NK-92 (cell line): ENCODE measurements around the gene SLC39A3.

ENCODE experiments used
- DNase-seq: peaks from one replicate; lab custom pipeline; 2025; ENCODE audit not compliant: unreplicated experiment; lab: John Stamatoyannopoulos, UW

Gene SLC39A3

DNA sequence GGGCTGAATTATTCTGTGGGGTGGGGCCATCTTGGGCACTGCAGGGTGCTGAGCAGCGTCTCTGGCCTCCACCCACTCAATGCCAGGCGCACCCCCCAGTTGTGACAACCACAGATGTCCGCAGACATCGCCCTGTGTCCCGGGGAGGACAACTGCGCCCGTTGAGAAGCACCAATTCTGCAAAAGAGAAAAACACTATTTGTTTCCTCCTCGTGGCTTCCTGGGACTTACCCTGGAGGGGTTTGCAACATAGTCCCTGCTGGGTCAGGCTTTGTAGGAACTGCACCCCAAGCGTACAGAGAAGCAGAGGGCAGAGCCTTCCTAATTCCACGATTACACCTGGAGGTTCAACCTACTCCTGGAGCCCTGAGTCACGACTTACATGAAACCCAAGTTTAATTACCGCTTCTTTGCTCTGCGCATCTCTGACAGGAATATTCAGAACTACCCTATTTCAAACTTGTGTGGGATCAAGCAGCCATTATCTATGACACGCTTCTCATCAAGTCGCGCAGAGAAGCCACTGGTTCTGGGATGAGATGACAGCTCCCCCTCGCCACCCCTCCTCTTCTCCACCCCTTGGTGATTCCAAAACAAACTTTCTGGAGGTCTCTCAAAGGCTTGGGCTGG, 11.1 kb upstream of the SLC39A3 start:
- DNase-seq: no peak

DNA sequence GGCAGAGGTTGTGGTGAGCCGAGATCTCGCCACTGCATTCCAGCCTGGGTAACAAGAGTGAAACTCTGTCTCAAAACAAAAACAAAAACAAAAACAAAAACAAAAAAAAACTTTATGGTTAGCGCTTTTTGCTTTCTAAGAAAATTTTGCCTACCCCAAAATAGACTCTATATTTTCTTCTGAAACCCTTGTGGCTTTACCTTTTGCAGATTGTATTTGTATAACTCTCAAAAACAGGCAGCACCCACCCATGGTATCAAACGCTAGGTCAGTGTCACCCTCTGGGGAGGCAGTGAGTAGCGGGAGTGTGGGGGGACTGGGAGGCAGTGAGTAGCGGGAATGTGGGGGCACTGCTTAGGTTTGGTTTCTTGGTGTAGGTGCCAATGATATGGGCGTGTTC, 7.5 kb upstream of the SLC39A3 start:
- no peak for DNase-seq

- DNase-seq: no peak
These were observed 4.3 kb upstream of the SLC39A3 start for GRCh38 chr19:2744113-2744512.

DNA sequence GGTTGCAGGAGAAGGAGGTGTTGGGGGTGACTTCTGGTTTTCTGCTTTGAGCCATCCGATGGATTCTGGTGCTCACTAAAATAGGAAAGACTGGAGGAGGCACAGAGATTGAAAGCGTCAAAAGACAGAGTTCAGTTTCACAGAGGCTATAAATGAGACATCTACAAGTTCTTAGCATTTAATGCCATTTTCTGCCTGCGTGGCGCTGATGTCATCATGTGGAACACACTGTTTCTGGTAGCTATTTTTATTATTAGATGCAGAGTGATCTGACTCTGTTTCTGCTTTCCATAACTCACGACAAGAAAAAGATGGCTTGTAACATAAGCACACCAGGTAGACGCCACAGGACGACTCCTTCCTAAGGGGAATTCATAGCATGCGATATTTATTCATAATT, 3.3 kb upstream of the SLC39A3 start:
- DNase-seq: no peak

GRCh38 chr19:2740314-2740656, 468 bp upstream of the SLC39A3 start:
- no peak for DNase-seq

GRCh38 chr19:2736550-2737190, 3.1 kb downstream of the SLC39A3 start:
- no peak for DNase-seq

DNA sequence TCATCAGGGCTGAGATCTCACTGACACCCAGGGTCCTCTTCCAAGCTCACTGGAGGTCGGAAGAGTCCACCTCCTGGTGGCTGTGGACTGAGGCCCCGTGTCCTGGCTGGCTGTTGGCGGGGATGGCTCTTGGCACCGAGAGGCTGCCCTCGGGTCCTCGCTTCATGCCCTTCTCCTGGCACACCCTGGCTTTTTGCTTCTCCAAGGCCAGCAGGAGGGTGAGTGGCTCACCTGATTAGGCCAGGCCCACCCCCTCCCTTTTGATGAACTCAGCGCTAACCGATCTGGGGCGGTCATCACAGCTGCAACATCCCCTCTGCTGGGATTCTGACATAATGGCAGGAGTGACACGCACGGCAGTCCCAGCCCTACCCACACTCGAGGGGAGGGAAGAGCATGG, 4.4 kb downstream of the SLC39A3 start:
- no peak for DNase-seq

DNA sequence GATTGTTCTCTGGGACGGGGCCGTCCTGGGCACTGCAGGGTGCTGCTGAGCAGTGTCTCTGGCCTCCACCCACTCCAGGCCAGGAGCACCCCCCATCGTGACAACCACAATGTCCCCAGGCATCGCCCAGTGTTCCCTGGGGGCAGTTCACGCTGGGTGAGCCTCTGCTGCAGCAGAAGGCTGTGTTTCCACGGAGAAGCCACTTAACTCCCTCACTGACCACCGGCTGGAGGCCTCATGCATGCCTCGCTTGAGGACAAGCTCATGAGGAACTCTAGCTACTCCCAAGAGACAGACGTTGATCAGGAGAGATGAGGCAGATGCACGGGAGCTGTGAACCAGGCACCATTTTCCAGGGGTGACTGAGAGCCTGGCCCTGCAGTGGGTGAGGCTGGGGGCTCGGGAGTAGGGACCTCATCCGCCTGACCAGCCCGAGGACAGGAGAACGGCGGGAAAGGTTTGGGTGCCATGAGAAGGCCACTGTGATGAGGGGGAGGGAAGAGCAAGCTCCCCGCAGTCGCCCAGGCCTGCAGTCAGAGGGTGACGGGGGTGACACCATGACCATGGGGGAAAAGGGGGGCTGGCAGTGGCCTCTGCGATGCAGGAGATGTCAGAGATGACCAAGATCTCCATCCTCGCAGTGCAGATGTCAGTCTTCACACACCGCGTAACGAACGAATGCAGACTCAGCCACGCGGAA, 5.1 kb downstream of the SLC39A3 start:
- no peak for DNase-seq

- no peak for DNase-seq
These were observed 5.8 kb downstream of the SLC39A3 start for GRCh38 chr19:2733930-2734588.

DNA sequence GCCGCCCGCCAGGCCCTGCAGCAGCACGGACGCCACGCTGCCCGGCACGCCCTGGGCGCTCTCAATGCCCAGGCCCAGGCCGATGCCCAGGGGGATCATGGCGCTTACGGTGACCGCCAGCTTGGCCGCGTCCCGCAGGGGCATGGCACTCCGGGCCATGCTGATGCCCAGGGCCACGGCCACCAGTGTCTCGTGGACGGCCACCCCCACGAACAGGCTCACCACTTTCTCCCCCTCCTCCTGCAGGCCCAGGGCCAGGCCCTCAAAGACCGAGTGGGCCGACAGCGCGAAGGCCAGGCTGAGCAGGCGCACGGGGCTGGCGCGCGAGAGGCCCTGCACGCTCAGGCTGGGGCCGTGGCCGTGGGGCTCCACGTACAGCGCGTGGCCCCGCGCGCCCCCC, 6.9 kb downstream of the SLC39A3 start:
- DNase-seq: no peak

DNA sequence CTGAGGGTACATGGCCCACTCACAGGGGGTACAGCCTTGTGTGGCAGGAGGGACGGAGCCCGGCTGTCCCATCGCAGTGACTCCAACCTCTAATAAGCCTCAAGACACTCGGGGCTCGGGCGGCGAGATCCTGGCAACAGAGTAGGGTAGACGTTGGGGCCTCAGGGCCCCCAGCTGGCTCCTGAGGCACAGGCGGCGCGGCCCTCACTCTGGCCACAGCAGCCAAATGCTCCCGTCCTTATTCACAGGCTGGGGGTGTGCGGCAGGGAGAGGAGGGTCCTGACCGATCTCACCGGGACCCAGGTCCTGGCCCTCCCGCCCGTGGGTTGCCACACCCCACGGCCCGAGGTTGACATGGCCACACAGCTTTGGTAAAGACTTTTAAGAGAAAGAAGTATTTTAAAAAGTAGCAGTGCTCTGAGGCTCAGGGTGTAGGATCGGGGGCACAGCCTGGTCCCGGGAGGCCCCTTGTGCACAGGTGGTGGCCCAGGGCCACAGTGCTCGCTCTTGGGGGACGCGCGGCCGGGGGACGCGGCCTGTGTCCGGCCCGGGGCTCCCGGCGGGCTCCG, 7.6 kb downstream of the SLC39A3 start:
- DNase-seq: no peak

- no peak for DNase-seq
These were observed 8.4 kb downstream of the SLC39A3 start for GRCh38 chr19:2731181-2731995.

DNA sequence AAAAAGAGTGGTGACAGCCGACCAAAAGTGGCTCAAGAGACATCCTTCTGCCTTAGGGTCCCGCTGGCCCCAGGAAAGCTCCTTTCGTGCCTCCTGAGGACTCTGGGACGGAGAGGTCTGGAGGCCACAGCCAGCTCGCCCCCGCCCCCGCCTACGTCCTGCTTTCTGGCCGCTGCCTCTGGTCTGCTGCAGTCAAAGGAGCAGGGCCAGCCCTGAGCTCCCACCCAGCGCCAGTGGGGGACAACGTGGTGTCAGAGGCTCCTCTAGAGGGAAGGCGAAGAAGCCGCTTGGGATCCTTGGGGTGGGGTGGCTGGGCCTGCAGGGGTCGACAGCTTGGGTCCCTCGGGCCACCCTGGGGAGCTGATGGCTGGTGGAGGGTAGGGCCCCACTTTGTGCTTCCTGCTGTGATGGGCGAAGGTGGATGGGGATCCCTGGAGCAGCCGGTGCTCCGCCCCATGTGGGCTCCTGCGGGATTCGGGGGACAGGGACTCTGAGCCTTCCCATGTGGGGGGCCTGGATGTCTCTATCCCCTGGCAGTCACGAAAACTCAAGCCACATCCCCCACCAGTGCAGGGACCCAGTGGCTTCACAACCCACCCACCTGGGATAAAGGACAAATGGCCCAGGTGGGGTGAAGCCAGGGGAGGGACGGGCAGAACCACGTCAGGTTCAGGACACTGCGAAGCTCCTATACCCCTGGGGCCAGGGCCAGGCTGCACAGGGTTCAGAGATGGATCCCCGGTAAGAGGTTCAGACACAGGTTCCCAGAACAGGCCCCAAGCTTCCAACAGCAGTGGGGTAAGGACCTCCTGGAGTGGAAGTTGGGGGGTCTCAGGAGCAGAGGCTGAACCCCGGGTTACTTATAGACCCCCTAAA, 9.6 kb downstream of the SLC39A3 start:
- no peak for DNase-seq

GRCh38 chr19:2728783-2729387, 10.9 kb downstream of the SLC39A3 start:
- no peak for DNase-seq

GRCh38 chr19:2727640-2727944, 12.2 kb downstream of the SLC39A3 start:
- no peak for DNase-seq

GRCh38 chr19:2726904-2727639, 12.7 kb downstream of the SLC39A3 start:
- no peak for DNase-seq

DNA sequence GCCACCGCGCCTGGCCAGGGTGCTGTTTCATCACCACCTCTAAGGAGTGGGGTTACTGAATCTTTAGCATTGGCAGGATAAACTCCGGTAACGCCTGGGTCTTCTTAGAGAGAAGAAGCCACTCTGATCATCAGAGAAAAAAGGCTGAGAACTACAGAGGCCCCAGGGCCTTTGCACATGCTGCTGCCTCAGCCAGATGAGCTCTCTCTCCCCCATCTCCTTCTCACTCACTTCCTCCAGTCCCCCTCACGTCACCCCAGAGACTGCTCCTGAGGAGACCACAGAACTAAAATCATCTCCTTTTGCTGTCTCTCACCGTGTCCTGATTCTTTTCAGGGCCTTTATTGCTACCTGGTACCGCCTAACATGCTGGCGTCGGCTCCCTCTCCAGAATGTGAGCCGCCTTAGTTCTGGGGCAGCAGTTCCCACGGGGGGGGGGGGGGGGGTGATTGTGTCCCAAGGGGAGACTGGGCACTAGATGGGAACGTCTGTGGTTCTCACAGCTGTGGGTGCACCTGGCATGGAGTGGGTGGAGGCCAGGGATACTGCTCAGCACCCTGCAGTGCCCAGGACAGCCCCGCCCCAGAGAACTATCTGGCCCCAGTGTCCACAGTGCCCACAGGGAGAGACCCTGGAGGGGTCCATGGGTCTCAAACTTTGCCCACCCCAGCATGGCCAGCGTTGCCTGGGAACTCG, 13.5 kb downstream of the SLC39A3 start:
- DNase-seq: no peak

- DNase-seq: no peak
These were observed 15.7 kb downstream of the SLC39A3 start for GRCh38 chr19:2724148-2724557.
